ENCODE results near the gene MUCL3. TPM values are rescaled to one million over a fixed set of nuclear protein-coding genes. Genes with fewer than 3 reads are reported as not detected.

MUCL3 gene
- total RNA-seq, 4 donors from 2014 or later: 0.04 TPM; not detected in 3

GRCh38 chr6:30981942-30982772 is 41.4 kb downstream of the MUCL3 start:
- H3K4me1 ChIP-seq: peaks cover 0 to 9% (median 0%) of the 10 kb centered on the region in 3 donors
- H3K36me3 ChIP-seq: no peaks in the 10 kb centered on the region
- WGBS, 2 donors (ENCODE audit: low coverage in 1 of 2): 15 to 27% methylated on average over 10 to 13 of the region's 13 CpGs
- no peak overlapping the region for H3K4me3 ChIP-seq
- H3K9me3 ChIP-seq: no peaks in the 10 kb centered on the region
- ATAC-seq: peak; percentile 65
- H3K27ac ChIP-seq: no peak overlapping the region
- TF ChIP-seq, protein P1, sequence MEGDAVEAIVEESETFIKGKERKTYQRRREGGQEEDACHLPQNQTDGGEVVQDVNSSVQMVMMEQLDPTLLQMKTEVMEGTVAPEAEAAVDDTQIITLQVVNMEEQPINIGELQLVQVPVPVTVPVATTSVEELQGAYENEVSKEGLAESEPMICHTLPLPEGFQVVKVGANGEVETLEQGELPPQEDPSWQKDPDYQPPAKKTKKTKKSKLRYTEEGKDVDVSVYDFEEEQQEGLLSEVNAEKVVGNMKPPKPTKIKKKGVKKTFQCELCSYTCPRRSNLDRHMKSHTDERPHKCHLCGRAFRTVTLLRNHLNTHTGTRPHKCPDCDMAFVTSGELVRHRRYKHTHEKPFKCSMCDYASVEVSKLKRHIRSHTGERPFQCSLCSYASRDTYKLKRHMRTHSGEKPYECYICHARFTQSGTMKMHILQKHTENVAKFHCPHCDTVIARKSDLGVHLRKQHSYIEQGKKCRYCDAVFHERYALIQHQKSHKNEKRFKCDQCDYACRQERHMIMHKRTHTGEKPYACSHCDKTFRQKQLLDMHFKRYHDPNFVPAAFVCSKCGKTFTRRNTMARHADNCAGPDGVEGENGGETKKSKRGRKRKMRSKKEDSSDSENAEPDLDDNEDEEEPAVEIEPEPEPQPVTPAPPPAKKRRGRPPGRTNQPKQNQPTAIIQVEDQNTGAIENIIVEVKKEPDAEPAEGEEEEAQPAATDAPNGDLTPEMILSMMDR (IDR thresholded peaks at IDR 0.05): peak in 2 of 4 experiments; percentile 8 to 13
- TF ChIP-seq POLR2A (IDR thresholded peaks at IDR 0.05): no peak
- TF ChIP-seq POLR2AphosphoS5 (IDR thresholded peaks at IDR 0.05): peak; percentile 56
- peaks cover 39% of the 10 kb centered on the region for H3K27me3 ChIP-seq

DNA sequence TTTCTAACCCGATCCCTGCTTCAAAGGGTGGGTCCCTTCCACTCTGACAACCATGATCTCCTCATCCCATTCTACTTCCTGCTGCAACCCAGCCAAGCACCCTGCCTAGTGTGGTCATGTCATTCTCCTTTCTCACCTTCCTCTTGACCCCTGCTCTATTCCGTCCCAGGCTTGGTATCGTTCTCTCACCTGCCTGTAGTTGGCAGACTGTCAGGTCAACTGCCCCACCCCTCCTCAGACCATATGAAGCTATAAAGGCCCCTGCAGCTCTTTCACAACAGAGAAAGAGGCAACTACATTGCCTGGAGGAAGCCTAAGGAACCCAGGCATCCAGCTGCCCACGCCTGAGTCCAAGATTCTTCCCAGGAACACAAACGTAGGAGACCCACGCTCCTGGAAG is 42.7 kb downstream of the MUCL3 start, which contains the start of gene MUC21:
TSS of gene MUC21 (plus strand) at position 280 of the 400 bp plus-strand sequence. CDS start 241 bp downstream, outside the sequence.
- H3K9me3 ChIP-seq: no peaks in the 10 kb centered on the region
- peaks cover 0 to 9% (median 0%) of the 10 kb centered on the region in 3 donors for H3K4me1 ChIP-seq
- H3K27me3 ChIP-seq: peaks cover 49% of the 10 kb centered on the region
- H3K4me3 ChIP-seq: no peak within 1 kb of the TSS
- no peak within 1 kb of the TSS for H3K27ac ChIP-seq
- no peak for ATAC-seq
- WGBS, 2 donors (ENCODE audit: low coverage in 1 of 2): 74 to 83% methylated on average over 6 of the region's 6 CpGs
- TF ChIP-seq, protein P1 (IDR thresholded peaks at IDR 0.05): no peak
- TF ChIP-seq POLR2A (IDR thresholded peaks at IDR 0.05) (no peak), EP300 (IDR thresholded peaks at IDR 0.05) (no peak), POLR2AphosphoS5 (IDR thresholded peaks at IDR 0.05) (no peak)
- H3K36me3 ChIP-seq: no peaks in the 10 kb centered on the region

DNA sequence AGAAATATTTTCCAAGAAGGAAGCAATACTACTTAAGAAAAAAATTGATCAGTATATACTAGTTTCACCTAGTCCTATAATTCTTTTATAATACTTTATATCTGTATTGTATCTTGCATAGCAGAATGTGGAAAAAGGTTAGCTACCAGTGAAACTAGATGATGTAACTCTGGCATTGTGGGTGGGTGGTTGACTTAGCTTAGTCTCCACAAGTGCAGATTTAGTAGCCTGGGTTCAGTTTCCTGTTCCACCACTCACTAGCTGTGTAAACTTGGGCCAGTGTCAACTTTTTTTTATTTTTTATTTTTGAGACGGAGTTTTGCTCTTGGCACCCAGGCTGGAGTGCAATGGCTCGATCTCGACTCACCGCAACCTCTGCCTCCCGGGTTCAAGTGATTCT is 44.7 kb downstream of the MUCL3 start:
- Histone ChIP-seq H3K4me1 (peaks cover 0 to 9% (median 0%) of the 10 kb centered on the region in 3 donors), H3K27ac (no peak overlapping the region), H3K36me3 (no peaks in the 10 kb centered on the region), H3K9me3 (no peaks in the 10 kb centered on the region), H3K27me3 (peaks cover 48% of the 10 kb centered on the region), H3K4me3 (no peak overlapping the region)
- ATAC-seq: no peak
- TF ChIP-seq POLR2A (IDR thresholded peaks at IDR 0.05): no peak
- TF ChIP-seq, protein P1 (IDR thresholded peaks at IDR 0.05): no peak
- TF ChIP-seq EP300 (IDR thresholded peaks at IDR 0.05): no peak
- TF ChIP-seq POLR2AphosphoS5 (IDR thresholded peaks at IDR 0.05): no peak
- WGBS, 2 donors (ENCODE audit: low coverage in 1 of 2): 81% methylated on average over 5 of the region's 5 CpGs; no CpG with 5 or more reads in 1 of the 2 donors

DNA sequence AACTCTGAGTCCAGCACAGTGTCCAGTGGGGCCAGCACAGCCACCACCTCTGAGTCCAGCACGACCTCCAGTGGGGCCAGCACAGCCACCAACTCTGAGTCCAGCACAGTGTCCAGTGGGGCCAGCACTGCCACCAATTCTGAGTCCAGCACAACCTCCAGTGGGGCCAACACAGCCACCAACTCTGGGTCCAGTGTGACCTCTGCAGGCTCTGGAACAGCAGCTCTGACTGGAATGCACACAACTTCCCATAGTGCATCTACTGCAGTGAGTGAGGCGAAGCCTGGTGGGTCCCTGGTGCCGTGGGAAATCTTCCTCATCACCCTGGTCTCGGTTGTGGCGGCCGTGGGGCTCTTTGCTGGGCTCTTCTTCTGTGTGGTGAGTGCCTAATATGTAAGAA is 46.5 kb downstream of the MUCL3 start:
- Histone ChIP-seq H3K4me1 (peaks cover 0 to 3% (median 0%) of the 10 kb centered on the region in 3 donors), H3K9me3 (no peaks in the 10 kb centered on the region), H3K27ac (no peak overlapping the region), H3K27me3 (peaks cover 40% of the 10 kb centered on the region), H3K36me3 (no peaks in the 10 kb centered on the region), H3K4me3 (no peak overlapping the region)
- TF ChIP-seq POLR2AphosphoS5 (IDR thresholded peaks at IDR 0.05): no peak
- TF ChIP-seq, protein P1 (IDR thresholded peaks at IDR 0.05): no peak
- TF ChIP-seq POLR2A (IDR thresholded peaks at IDR 0.05): no peak
- TF ChIP-seq EP300 (IDR thresholded peaks at IDR 0.05): no peak
- WGBS, 2 donors (ENCODE audit: low coverage in 1 of 2): 83% methylated on average over 1 of the region's 6 CpGs; no CpG with 5 or more reads in 1 of the 2 donors
- ATAC-seq: no peak

Data from gastroesophageal sphincter (tissue), 4 donors.